Activated T-cell treated with anti-CD3 and anti-CD28 coated beads for 1 hour (primary cell): ENCODE data around the gene CDK8.
A peak's percentile ranks its signal among the peaks of the same experiment; 100 is the strongest.
"Not testable (repeated sequence)": the region's sequence is repeated elsewhere in the genome, so short reads cannot be mapped to it uniquely, and the experiment has no call there.

Experiments
- DNase-seq: peaks from one replicate; pipeline ENCODE4 v3.0.0-alpha.2; 2020; ENCODE audit warnings: low read depth

The CDK8 gene

GRCh38 chr13:26253787-26254582 lies at the start of gene CDK8:
TSS of gene CDK8 (plus strand) at chr13:26254129. CDS start at chr13:26254642, 513 bp downstream.
- DNase-seq: peak; percentile 80

- no peak for DNase-seq
These were observed 45.6 kb upstream of the CDK8 start for GRCh38 chr13:26208287-26208686.

GRCh38 chr13:26213345-26213744 lies 40.6 kb upstream of the CDK8 start:
- no peak for DNase-seq

GRCh38 chr13:26213982-26214381 lies 39.9 kb upstream of the CDK8 start:
- no peak for DNase-seq

GRCh38 chr13:26216042-26216441 lies 37.9 kb upstream of the CDK8 start:
- DNase-seq: no peak

GRCh38 chr13:26219726-26220125 lies 34.2 kb upstream of the CDK8 start:
- DNase-seq: no peak

- no peak for DNase-seq
These were observed 33.4 kb upstream of the CDK8 start for GRCh38 chr13:26220575-26220974.

GRCh38 chr13:26221399-26221720 lies 32.6 kb upstream of the CDK8 start:
- no peak for DNase-seq

- peak; percentile 70 for DNase-seq
These were observed 32.0 kb upstream of the CDK8 start, which contains the start of gene RNF6 for GRCh38 chr13:26221721-26222519. TSS of gene RNF6 (minus strand) at chr13:26222314. CDS start at chr13:26219649, 2,665 bp downstream.

- DNase-seq: no peak
These were observed 31.3 kb upstream of the CDK8 start for GRCh38 chr13:26222520-26223046.

GRCh38 chr13:26225896-26226617 lies 27.9 kb upstream of the CDK8 start:
- no peak for DNase-seq

- DNase-seq: no peak
These were observed 26.6 kb upstream of the CDK8 start for GRCh38 chr13:26227166-26227971.

- no peak for DNase-seq
These were observed 25.8 kb upstream of the CDK8 start for GRCh38 chr13:26228096-26228495.

GRCh38 chr13:26229080-26229615 lies 24.8 kb upstream of the CDK8 start:
- DNase-seq: no peak

GRCh38 chr13:26230703-26231102 lies 23.2 kb upstream of the CDK8 start:
- no peak for DNase-seq

GRCh38 chr13:26236296-26236695 lies 17.6 kb upstream of the CDK8 start:
- DNase-seq: no peak

GRCh38 chr13:26246154-26246553 lies 7.8 kb upstream of the CDK8 start:
- DNase-seq: no peak

- no peak for DNase-seq
These were observed 6.9 kb upstream of the CDK8 start for GRCh38 chr13:26247011-26247410.

- DNase-seq: no peak
These were observed 6.3 kb upstream of the CDK8 start for GRCh38 chr13:26247608-26248007.

- DNase-seq: no peak
These were observed 4.4 kb upstream of the CDK8 start for GRCh38 chr13:26249551-26249950.

GRCh38 chr13:26252006-26252405 lies 1.9 kb upstream of the CDK8 start:
- DNase-seq: not testable (repeated sequence)
